ENCODE measurements around the gene FBXL17.

DNA sequence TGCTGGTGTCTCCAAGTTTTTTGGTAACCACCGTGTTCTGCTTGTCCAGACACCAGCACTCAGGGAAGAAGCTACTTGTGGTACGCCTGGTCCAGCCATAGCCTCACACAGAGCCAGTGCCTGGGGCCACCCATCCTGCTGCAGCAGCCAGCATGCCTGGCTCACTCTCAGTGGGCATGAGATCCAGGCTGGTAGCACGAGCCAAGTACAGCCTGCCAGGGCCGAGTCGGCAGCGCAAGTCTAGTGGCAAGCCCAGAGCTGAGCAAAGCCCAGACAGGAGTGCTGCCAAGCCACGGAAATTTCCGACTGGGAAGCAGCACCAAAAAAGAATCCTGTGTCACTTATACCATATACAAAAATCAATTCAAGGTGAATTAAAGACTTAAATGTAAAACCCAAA lies 36.3 kb upstream of the FBXL17 start:
- TF ChIP-seq, protein P1, sequence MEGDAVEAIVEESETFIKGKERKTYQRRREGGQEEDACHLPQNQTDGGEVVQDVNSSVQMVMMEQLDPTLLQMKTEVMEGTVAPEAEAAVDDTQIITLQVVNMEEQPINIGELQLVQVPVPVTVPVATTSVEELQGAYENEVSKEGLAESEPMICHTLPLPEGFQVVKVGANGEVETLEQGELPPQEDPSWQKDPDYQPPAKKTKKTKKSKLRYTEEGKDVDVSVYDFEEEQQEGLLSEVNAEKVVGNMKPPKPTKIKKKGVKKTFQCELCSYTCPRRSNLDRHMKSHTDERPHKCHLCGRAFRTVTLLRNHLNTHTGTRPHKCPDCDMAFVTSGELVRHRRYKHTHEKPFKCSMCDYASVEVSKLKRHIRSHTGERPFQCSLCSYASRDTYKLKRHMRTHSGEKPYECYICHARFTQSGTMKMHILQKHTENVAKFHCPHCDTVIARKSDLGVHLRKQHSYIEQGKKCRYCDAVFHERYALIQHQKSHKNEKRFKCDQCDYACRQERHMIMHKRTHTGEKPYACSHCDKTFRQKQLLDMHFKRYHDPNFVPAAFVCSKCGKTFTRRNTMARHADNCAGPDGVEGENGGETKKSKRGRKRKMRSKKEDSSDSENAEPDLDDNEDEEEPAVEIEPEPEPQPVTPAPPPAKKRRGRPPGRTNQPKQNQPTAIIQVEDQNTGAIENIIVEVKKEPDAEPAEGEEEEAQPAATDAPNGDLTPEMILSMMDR (conservative IDR thresholded peaks at IDR 0.05; ENCODE audit: low read depth, low read length): no peak
- TF ChIP-seq MXI1 (IDR thresholded peaks at IDR 0.05; ENCODE audit: borderline replicate concordance, low read depth, low read length) (no peak), POLR2A (IDR thresholded peaks at IDR 0.05; ENCODE audit: low read depth, low read length) (no peak), SMC3 (IDR thresholded peaks at IDR 0.05; ENCODE audit: low read depth, low read length) (no peak), RCOR1 (IDR thresholded peaks at IDR 0.05; ENCODE audit: insufficient replicate concordance, low read length) (no peak), RFX5 (IDR thresholded peaks at IDR 0.05; ENCODE audit: low read depth, low read length) (no peak), RAD21 (IDR thresholded peaks at IDR 0.05; ENCODE audit: low read length) (no peak), CEBPB (IDR thresholded peaks at IDR 0.05; ENCODE audit: low read depth, low read length) (no peak)

Measured in IMR-90 (cell line).